DMS53 treated with DMSO at 0.1 percent for 48 hours (cell line): ENCODE measurements around the gene RBM7.

Experiments used
- DNase-seq: peaks from one replicate; lab custom pipeline; 2025; ENCODE audit not compliant: unreplicated experiment; lab: John Stamatoyannopoulos, UW

RBM7 gene

GRCh38 chr11:114447892-114448291 lies 47.4 kb downstream of the RBM7 start:
- no peak for DNase-seq

- no peak for DNase-seq
Observed at GRCh38 chr11:114448749-114449482, 48.5 kb downstream of the RBM7 start.

- DNase-seq: no peak
Observed at GRCh38 chr11:114449845-114450244, 49.4 kb downstream of the RBM7 start.

GRCh38 chr11:114452399-114452798 lies 51.9 kb downstream of the RBM7 start:
- DNase-seq: no peak
